RWPE2 (cell line): Measurements from ENCODE around the gene WDR38.

Experiments used
- ATAC-seq: fragments of 200-7000 bp; cut with Tn5 transposase; 3 replicates; pipeline ENCODE4 v1.9.1; 2021; ENCODE audit warnings: low read depth
- DNase-seq: peaks from one replicate; pipeline ENCODE4 v3.0.0-alpha.2; 2020; ENCODE audit warnings: low spot score
- H3K27ac ChIP-seq: fragments of 450-650 bp; 2 replicates; pipeline ENCODE4 v1.5.1; 2017; ENCODE audit warnings: mild to moderate bottlenecking; ENCODE audit not compliant: poor library complexity, severe bottlenecking
- H3K27me3 ChIP-seq: fragments of 250-450 bp; sonication (Bioruptor Pico); 2 replicates; pipeline ENCODE4 v1.5.1; 2021; ENCODE audit warnings: mild to moderate bottlenecking, moderate library complexity; ENCODE audit not compliant: insufficient read depth, poor library complexity, severe bottlenecking
- H3K36me3 ChIP-seq: fragments of 250-450 bp; sonication (Bioruptor Pico); 2 replicates; pipeline ENCODE4 v1.5.1; 2020; ENCODE audit warnings: low read depth, mild to moderate bottlenecking, moderate library complexity
- H3K4me1 ChIP-seq: fragments of 250-450 bp; sonication (Bioruptor Pico); 2 replicates; pipeline ENCODE4 v1.5.1; 2021; ENCODE audit warnings: mild to moderate bottlenecking, moderate library complexity; ENCODE audit not compliant: insufficient read depth, poor library complexity, severe bottlenecking
- H3K4me3 ChIP-seq: fragments of 250-450 bp; sonication (Bioruptor Pico); 2 replicates; pipeline ENCODE4 v1.5.1; 2021; ENCODE audit warnings: mild to moderate bottlenecking, moderate library complexity; ENCODE audit not compliant: severe bottlenecking
- H3K9me3 ChIP-seq: fragments of 250-450 bp; sonication (Bioruptor Pico); 2 replicates; pipeline ENCODE4 v1.5.1; 2021; ENCODE audit warnings: mild to moderate bottlenecking, moderate library complexity; ENCODE audit not compliant: severe bottlenecking
- TF ChIP-seq, protein P1 (sequence below): fragments of 450-650 bp; IDR thresholded peaks from one replicate; pipeline ENCODE4 v1.5.1; 2017; ENCODE audit warnings: mild to moderate bottlenecking, moderate library complexity; ENCODE audit not compliant: poor library complexity, severe bottlenecking

Gene WDR38

GRCh38 chr9:124886866-124887492, 33.7 kb downstream of the WDR38 start:
- no peak for ATAC-seq
- TF ChIP-seq, protein P1, sequence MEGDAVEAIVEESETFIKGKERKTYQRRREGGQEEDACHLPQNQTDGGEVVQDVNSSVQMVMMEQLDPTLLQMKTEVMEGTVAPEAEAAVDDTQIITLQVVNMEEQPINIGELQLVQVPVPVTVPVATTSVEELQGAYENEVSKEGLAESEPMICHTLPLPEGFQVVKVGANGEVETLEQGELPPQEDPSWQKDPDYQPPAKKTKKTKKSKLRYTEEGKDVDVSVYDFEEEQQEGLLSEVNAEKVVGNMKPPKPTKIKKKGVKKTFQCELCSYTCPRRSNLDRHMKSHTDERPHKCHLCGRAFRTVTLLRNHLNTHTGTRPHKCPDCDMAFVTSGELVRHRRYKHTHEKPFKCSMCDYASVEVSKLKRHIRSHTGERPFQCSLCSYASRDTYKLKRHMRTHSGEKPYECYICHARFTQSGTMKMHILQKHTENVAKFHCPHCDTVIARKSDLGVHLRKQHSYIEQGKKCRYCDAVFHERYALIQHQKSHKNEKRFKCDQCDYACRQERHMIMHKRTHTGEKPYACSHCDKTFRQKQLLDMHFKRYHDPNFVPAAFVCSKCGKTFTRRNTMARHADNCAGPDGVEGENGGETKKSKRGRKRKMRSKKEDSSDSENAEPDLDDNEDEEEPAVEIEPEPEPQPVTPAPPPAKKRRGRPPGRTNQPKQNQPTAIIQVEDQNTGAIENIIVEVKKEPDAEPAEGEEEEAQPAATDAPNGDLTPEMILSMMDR: no peak
- H3K36me3 ChIP-seq: peaks cover 17% of the 10 kb centered on the region

DNA sequence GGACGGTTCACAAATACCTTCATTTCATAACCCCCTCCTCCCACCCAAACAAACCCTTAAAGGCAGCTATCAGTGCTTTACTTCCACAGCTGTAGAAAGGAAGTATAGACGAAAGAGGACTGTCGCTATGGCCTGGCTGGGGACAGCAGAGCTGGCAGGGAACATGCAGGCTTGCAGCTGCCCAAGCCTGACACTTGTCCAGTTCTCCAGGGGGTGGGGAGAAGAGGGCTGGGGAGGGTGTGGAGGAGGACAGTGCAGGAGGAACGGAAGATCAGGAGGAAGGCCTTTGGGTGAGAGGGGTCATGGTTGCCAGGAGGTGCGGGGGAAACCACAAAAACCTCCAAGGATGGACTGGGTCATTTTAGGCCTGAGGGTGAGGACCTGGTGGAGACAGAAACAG, 34.6 kb downstream of the WDR38 start:
- Histone ChIP-seq H3K27ac (no peak overlapping the region), H3K27me3 (no peaks in the 10 kb centered on the region), H3K4me1 (no peaks in the 10 kb centered on the region), H3K36me3 (peaks cover 24% of the 10 kb centered on the region), H3K4me3 (no peak overlapping the region), H3K9me3 (no peaks in the 10 kb centered on the region)
- DNase-seq: no peak
- ATAC-seq: no peak
- TF ChIP-seq, protein P1: no peak

More at GRCh38 chr9:124886866-124887492, 33.7 kb downstream of the WDR38 start:
- no peaks in the 10 kb centered on the region for H3K4me1 ChIP-seq
- no peak overlapping the region for H3K4me3 ChIP-seq
- H3K9me3 ChIP-seq: no peaks in the 10 kb centered on the region
- H3K27ac ChIP-seq: no peak overlapping the region
- H3K27me3 ChIP-seq: no peaks in the 10 kb centered on the region
- no peak for DNase-seq

DNA sequence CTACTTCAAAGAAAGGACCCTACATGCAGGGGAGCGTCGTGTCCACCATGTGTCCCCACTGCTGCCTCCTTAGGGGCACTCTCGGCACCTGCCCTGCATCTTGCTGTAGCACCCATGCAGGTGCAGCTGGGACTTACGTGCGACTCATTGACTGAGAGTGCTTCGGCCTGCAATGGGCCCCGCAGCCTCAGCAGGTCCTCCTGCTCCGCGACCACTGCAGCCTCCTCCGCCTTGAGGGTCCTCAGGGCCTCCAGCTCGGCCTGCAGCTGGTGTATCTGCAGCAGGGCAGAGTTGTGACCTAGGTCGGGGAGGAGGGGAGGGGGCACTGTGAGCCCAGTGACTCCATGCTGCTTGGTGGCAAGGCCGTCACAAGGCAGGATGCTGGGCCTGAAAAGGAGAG, 35.7 kb downstream of the WDR38 start:
- TF ChIP-seq, protein P1: no peak
- DNase-seq (no peak), ATAC-seq (no peak)
- Histone ChIP-seq H3K27ac (no peak overlapping the region), H3K9me3 (no peaks in the 10 kb centered on the region), H3K4me3 (no peak overlapping the region), H3K36me3 (peaks cover 34% of the 10 kb centered on the region), H3K4me1 (no peaks in the 10 kb centered on the region), H3K27me3 (no peaks in the 10 kb centered on the region)

DNA sequence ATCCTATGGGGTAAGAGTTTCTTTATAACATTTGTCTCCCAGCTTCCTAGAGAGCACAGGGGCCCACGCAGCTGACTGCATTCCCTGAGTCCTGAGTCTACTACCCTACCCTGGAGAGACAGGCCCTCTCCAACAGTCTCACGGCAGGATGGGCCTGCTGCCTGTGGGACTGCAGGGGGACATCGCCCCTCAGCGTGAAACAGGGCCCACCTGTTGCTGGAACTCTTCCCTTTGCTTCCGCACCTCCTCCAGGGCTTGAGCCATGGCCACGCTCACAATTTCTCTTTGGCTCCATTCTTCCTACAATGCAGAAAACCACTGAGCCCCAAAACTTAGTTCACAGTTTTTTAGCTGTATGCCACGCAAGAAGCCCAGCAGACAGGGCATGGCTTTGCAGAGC, 36.9 kb downstream of the WDR38 start:
- Histone ChIP-seq H3K9me3 (no peaks in the 10 kb centered on the region), H3K27ac (no peak overlapping the region), H3K36me3 (peaks cover 35% of the 10 kb centered on the region), H3K27me3 (no peaks in the 10 kb centered on the region), H3K4me3 (no peak overlapping the region), H3K4me1 (no peaks in the 10 kb centered on the region)
- no peak for ATAC-seq
- no peak for DNase-seq
- TF ChIP-seq, protein P1: no peak

DNA sequence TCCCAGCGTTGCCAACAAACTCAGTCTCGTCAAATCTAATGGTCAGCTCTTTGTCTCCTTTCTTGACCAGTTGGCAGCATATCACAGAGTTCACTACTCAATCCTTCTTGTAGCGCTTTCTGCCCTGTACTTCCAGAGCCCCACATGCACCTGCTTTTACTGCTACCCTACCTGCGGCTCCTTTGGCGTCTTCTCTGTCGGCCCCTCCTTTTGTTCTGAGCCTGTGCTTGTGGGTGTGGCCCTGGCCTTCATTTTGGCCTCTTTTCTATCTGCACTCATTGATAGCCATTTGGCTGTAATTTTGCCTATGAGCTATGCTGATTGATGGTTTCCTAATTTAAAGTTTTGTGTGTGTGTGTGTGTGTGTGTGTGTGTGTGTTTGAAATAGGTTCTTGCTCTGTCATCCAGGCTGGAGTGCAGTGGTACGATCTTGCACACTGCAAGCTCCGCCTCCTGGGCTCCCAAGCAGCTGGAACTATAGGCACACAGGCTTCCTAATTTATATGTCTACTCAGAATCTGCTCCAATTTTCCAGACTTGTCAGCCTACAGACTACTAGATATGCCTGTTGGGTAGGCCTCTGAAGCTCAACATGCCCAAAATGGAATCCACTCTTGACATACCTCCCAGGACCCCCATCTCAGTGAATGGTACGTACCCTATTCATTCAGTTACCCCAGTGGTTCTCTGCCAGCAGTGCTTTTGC, 40.9 kb downstream of the WDR38 start:
- Histone ChIP-seq H3K27ac (no peak overlapping the region), H3K4me3 (no peak overlapping the region), H3K36me3 (peaks cover 53% of the 10 kb centered on the region), H3K27me3 (no peaks in the 10 kb centered on the region), H3K9me3 (no peaks in the 10 kb centered on the region), H3K4me1 (no peaks in the 10 kb centered on the region)
- TF ChIP-seq, protein P1: no peak
- no peak for ATAC-seq
- no peak for DNase-seq
